Fibroblast of lung (primary cell): ENCODE data around the gene SLC39A6. TPM values are rescaled to one million over a fixed set of nuclear protein-coding genes. Genes with fewer than 3 reads are reported as not detected.
"Not testable (repeated sequence)": the region's sequence is repeated elsewhere in the genome, so short reads cannot be mapped to it uniquely, and the experiment has no call there.

Experiments used
- DNase-seq, 2 donors: peaks; one replicate each; pipeline versions ENCODE4 v3.0.0 to v3.0.0-alpha.2; 2010; ENCODE audit warnings: low read depth in 2 of 2
- H2AFZ ChIP-seq: 2 replicates; pipeline ENCODE4 v1.5.1; 2012; ENCODE audit warnings: low read length, control low read depth, inconsistent platforms
- H3K27ac ChIP-seq: 2 replicates; pipeline ENCODE4 v1.5.1; 2011; ENCODE audit warnings: low read length, control low read depth; ENCODE audit not compliant: insufficient read depth
- H3K27me3 ChIP-seq: 2 replicates; pipeline ENCODE4 v1.5.1; 2011; ENCODE audit warnings: mild to moderate bottlenecking, low read length; ENCODE audit not compliant: control insufficient read depth, insufficient read depth
- H3K36me3 ChIP-seq: 2 replicates; pipeline ENCODE4 v1.5.1; 2011; ENCODE audit warnings: low read length; ENCODE audit not compliant: control insufficient read depth, insufficient read depth
- H3K4me1 ChIP-seq: 2 replicates; pipeline ENCODE4 v1.5.1; 2011; ENCODE audit warnings: low read length; ENCODE audit not compliant: control insufficient read depth, insufficient read depth; ENCODE audit errors: extremely low read depth
- H3K4me2 ChIP-seq: 2 replicates; pipeline ENCODE4 v1.5.1; 2011; ENCODE audit warnings: low read length, control low read depth; ENCODE audit not compliant: insufficient read depth; ENCODE audit errors: extremely low read depth
- H3K4me3 ChIP-seq, 4 experiments: fragments of 200-600 bp in 1 of 4; sonication (generic) in 1 of 4; replicated peaks in 1 of 4; 2 replicates each; pipeline ENCODE4 v1.5.1; 2011 to 2016; ENCODE audit warnings: low read length in 4 of 4, low read depth in 3 of 4, mild to moderate bottlenecking in 3 of 4, control low read depth in 2 of 4, inconsistent platforms in 1 of 4, mixed read lengths in 1 of 4; ENCODE audit not compliant: insufficient read depth in 1 of 4; ENCODE audit errors: control extremely low read depth in 1 of 4
- H3K79me2 ChIP-seq: 2 replicates; pipeline ENCODE4 v1.5.1; 2012; ENCODE audit warnings: mild to moderate bottlenecking, low read length, inconsistent platforms; ENCODE audit not compliant: control insufficient read depth, insufficient read depth
- H3K9ac ChIP-seq: 2 replicates; pipeline ENCODE4 v1.5.1; 2011; ENCODE audit warnings: mild to moderate bottlenecking, low read length, control low read depth; ENCODE audit not compliant: insufficient read depth
- H3K9me3 ChIP-seq: 2 replicates; pipeline ENCODE4 v1.5.1; 2012; ENCODE audit warnings: low read depth, low read length; ENCODE audit not compliant: control insufficient read depth, insufficient read depth
- H4K20me1 ChIP-seq: 2 replicates; pipeline ENCODE4 v1.5.1; 2011; ENCODE audit warnings: low read length; ENCODE audit not compliant: control insufficient read depth, insufficient read depth; ENCODE audit errors: extremely low read depth
- EZH2 ChIP-seq: IDR thresholded peaks from 2 replicates; pipeline ENCODE4 v1.5.1; 2012; ENCODE audit warnings: low read length, control low read depth, mild to moderate bottlenecking; ENCODE audit errors: missing control alignments
- polyA plus RNA-seq, 2 donors: library from polyadenylated mRNA; depleted of rRNA in 1 of 2; stranded (reverse) in 1 of 2; unstranded in 1 of 2; fragments of >200 nt; gene quantifications; 2 replicates each; pipeline ENCODE4 v1.2.1, GENCODE V29; 2011 to 2012; ENCODE audit warnings: missing spikeins in 1 of 2
- total RNA-seq: library from RNA; depleted of rRNA; stranded (reverse); fragments of >200 nt; gene quantifications from 2 replicates; pipeline ENCODE4 v1.2.1, GENCODE V29; 2014
- TF ChIP-seq, protein P1 (sequence below), 2 donors: IDR thresholded peaks in 1 of 2; conservative IDR thresholded peaks in 1 of 2; 1 replicate in 1 of 2; 2 replicates in 1 of 2; pipeline ENCODE4 v1.5.1; 2011 to 2012; ENCODE audit warnings: low read length in 2 of 2, control low read depth in 1 of 2, inconsistent platforms in 1 of 2, low read depth in 1 of 2, mild to moderate bottlenecking in 1 of 2

SLC39A6 gene
- total and polyA plus RNA-seq, 2 donors (not counting 1 experiment from before 2014, with no cell fraction given) = 118 to 164 TPM

DNA sequence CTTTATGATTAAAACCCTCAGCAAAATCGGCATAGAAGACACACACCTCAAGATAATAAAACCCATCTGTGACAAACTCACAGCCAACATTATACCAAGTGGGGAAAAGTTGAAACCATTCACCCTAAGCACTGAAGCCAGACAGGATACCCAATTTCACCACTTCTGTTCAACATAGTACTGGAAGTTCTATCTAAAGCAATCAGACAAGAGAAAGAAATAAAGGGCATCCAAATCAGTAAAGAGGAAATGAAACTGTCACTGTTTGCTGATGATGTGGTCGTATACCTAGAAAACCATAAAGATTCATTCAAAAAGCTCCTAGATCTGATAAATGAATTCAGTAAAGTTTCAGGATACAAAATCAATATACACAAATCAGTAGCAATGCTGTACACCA is 45.4 kb downstream of the SLC39A6 start:
- H3K79me2 ChIP-seq = no peaks in the 10 kb centered on the region
- no peaks in the 10 kb centered on the region for H3K4me1 ChIP-seq
- H3K4me3 ChIP-seq = no peak overlapping the region
- no peak for TF ChIP-seq EZH2
- TF ChIP-seq, protein P1, sequence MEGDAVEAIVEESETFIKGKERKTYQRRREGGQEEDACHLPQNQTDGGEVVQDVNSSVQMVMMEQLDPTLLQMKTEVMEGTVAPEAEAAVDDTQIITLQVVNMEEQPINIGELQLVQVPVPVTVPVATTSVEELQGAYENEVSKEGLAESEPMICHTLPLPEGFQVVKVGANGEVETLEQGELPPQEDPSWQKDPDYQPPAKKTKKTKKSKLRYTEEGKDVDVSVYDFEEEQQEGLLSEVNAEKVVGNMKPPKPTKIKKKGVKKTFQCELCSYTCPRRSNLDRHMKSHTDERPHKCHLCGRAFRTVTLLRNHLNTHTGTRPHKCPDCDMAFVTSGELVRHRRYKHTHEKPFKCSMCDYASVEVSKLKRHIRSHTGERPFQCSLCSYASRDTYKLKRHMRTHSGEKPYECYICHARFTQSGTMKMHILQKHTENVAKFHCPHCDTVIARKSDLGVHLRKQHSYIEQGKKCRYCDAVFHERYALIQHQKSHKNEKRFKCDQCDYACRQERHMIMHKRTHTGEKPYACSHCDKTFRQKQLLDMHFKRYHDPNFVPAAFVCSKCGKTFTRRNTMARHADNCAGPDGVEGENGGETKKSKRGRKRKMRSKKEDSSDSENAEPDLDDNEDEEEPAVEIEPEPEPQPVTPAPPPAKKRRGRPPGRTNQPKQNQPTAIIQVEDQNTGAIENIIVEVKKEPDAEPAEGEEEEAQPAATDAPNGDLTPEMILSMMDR (conservative IDR thresholded peaks at IDR 0.05 in 1 of 2, IDR thresholded peaks at IDR 0.05 in 1 of 2; ENCODE audit: low read depth in 1 of 2, low read length in 2 of 2) = no peak
- H3K27ac ChIP-seq = no peak overlapping the region
- no peak overlapping the region for H3K4me2 ChIP-seq
- no peaks in the 10 kb centered on the region for H4K20me1 ChIP-seq
- H2AFZ ChIP-seq = no peak overlapping the region
- DNase-seq = no peak
- no peaks in the 10 kb centered on the region for H3K27me3 ChIP-seq
- H3K36me3 ChIP-seq = no peaks in the 10 kb centered on the region
- no peaks in the 10 kb centered on the region for H3K9me3 ChIP-seq
- H3K9ac ChIP-seq = no peak overlapping the region

DNA sequence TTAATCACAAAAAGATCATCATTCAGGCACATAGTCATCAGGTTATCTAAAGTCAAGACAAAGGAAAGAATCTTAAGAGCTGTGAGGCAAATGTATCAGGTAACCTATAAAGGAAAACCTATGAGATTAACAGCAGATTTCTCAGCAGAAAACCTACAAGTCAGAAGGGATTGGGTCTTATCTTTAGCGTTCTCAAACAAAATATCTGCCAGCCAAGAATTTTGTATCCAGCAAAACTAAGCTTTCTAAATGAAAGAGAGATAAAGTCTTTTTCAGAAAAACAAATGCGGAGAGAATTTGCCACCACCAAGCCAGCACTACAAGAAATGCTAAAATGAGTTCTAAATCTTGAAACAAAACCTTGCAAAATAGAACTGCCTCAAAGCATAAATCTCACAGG is 48.0 kb downstream of the SLC39A6 start:
- H3K36me3 ChIP-seq, H3K9ac ChIP-seq, H3K4me2 ChIP-seq, H3K27me3 ChIP-seq, H2AFZ ChIP-seq, H3K9me3 ChIP-seq, H4K20me1 ChIP-seq, H3K27ac ChIP-seq, H3K79me2 ChIP-seq, H3K4me1 ChIP-seq, DNase-seq, H3K4me3 ChIP-seq: not testable (repeated sequence)

DNA sequence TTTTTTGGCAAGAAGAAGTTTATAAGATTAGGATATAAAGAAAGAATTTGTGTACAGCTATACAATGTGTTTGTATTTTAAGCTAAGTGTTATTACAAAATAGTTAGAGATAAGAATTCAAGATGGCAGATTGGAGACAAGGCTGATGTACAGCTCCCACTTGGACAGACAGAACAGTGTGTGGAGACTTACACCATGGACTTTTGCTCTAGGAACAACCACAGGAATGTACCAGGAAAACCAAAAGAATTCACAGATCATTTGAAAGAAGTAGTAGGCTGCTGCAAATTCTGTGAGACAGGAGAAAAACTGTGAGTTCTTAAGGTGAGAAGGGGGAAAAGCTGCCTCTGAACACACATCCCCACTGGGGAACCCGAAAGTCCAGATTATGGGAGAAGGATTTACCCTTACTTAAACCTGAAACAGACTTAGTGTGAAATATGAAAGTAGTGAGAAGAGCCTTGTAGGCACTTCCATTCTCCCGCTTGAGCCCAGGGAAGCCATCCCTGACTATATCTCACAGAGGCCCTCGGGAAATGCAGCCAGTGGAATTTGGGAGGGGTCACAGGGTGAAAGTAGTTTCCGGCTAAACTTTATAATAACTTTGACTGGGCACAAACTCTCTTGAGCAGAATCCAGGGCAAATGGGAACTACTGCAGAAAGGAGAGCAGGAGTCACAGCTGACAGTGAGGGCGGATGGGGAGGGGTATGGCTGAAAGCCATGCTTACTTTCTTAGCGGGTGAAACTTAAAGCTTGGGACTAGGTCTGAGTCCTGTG is 50.2 kb downstream of the SLC39A6 start:
- Histone ChIP-seq H3K9me3 (no peaks in the 10 kb centered on the region), H3K4me2 (peak overlapping the region; percentile 30), H3K9ac (no peak overlapping the region), H3K79me2 (no peaks in the 10 kb centered on the region), H2AFZ (no peak overlapping the region), H3K27me3 (no peaks in the 10 kb centered on the region), H3K4me3 (no peak overlapping the region), H3K27ac (no peak overlapping the region), H3K36me3 (no peaks in the 10 kb centered on the region), H3K4me1 (no peaks in the 10 kb centered on the region), H4K20me1 (no peaks in the 10 kb centered on the region)
- TF ChIP-seq EZH2 = no peak
- TF ChIP-seq, protein P1 (conservative IDR thresholded peaks at IDR 0.05 in 1 of 2, IDR thresholded peaks at IDR 0.05 in 1 of 2; ENCODE audit: low read depth in 1 of 2, low read length in 2 of 2) = no peak
- DNase-seq = peak; percentile 48 to 85

DNA sequence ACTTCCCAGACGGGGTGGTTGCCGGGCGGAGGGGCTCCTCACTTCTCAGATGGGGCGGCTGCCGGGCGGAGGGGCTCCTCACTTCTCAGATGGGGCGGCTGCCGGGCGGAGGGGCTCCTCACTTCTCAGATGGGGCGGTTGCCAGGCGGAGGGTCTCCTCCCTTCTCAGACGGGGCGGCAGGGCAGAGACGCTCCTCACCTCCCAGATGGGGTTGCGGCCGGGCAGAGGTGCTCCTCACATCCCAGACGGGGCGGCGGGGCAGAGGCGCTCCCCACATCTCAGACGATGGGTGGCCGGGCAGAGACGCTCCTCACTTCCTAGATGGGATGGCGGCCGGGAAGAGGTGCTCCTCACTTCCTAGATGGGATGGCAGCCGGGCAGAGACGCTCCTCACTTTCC is 51.4 kb downstream of the SLC39A6 start:
- not testable (repeated sequence) for H3K79me2 ChIP-seq, H3K9ac ChIP-seq, H3K36me3 ChIP-seq, H3K27me3 ChIP-seq, DNase-seq, H3K4me2 ChIP-seq, H4K20me1 ChIP-seq, H3K4me3 ChIP-seq, H2AFZ ChIP-seq, H3K9me3 ChIP-seq, H3K4me1 ChIP-seq, H3K27ac ChIP-seq
